Skeletal muscle satellite cell (primary cell): ENCODE data around the gene TIMM21.

Experiments
- H3K27me3 ChIP-seq: 2 replicates; pipeline ENCODE4 v1.7.0; 2013; ENCODE audit warnings: low read length; ENCODE audit not compliant: control insufficient read depth, insufficient read depth
- H3K36me3 ChIP-seq: 2 replicates; pipeline ENCODE4 v1.7.0; 2013; ENCODE audit warnings: mild to moderate bottlenecking, control low read depth, low read length; ENCODE audit not compliant: insufficient read depth
- H3K4me1 ChIP-seq: 2 replicates; pipeline ENCODE4 v1.7.0; 2013; ENCODE audit warnings: low read length; ENCODE audit not compliant: control insufficient read depth, insufficient read depth
- H3K4me2 ChIP-seq: 2 replicates; pipeline ENCODE4 v1.7.0; 2013; ENCODE audit warnings: mild to moderate bottlenecking, low read length
- H3K4me3 ChIP-seq: 2 replicates; pipeline ENCODE4 v1.7.0; 2013; ENCODE audit warnings: low read length
- H3K9ac ChIP-seq: 2 replicates; pipeline ENCODE4 v1.7.0; 2013; ENCODE audit warnings: mild to moderate bottlenecking, low read depth, low read length, moderate library complexity
- H3K9me3 ChIP-seq: replicated peaks from 2 replicates; pipeline ENCODE4 v1.7.0; 2013; ENCODE audit warnings: mild to moderate bottlenecking, control low read depth, low read length

TIMM21 gene

DNA sequence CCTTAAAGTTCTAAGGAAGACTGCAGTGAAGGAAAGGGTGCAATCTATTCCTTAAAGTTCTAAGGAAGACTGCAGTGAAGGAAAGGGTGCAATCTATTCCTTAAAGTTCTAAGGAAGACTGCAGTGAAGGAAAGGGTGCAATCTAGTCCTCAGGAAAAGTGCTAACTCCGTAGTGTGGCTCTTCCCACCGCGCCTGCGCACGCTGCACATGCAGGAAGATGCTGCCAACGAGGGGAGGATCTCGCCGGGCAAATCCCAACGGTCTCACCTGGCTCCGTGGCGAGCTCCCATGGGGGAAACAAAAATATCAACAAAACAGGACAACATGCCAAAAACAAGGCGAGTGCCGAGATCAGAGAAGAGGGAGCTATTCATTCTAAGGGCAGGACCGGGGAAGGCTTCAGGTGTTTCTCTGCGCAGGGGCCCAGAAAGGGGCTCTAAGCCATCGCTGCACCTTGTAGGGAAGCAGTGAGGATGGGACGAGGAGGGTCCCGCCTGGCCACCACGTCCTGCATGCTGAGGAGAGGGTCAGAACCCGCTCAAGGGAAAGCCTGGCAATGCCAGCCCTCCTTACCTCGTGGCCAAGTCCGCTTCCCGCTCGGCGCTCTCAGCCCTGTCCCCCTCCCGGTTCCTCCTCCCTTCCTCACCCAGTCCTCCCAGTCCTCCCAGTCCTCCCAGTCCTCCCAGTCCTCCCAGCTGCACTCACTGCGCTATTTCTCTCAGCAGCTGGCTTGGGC lies 24.5 kb downstream of the TIMM21 start:
- Histone ChIP-seq H3K4me3 (no peak overlapping the region), H3K9ac (no peak overlapping the region), H3K9me3 (no peaks in the 10 kb centered on the region), H3K4me1 (no peaks in the 10 kb centered on the region), H3K27me3 (peaks cover 43% of the 10 kb centered on the region), H3K4me2 (no peak overlapping the region), H3K36me3 (no peaks in the 10 kb centered on the region)

DNA sequence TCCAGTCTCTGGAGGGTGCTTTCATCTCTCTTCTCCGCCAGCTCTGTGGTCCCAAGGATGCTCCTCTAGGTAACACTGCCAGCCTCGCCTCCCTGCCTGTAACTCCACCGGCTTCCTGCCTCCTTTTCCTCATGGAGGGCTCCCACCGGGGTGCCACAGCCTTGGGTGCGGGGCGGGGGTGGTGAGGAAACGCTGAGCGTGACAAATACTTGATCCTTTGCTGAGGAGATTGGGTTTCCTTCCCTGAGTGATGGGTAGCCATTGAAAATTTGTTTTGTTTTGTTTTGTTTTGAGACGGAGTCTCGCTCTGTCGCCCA lies 25.1 kb downstream of the TIMM21 start:
- H3K27me3 ChIP-seq, result peaks cover 46% of the 10 kb centered on the region
- no peak overlapping the region for H3K4me2 ChIP-seq
- H3K4me1 ChIP-seq, result no peaks in the 10 kb centered on the region
- H3K4me3 ChIP-seq, result no peak overlapping the region
- no peaks in the 10 kb centered on the region for H3K36me3 ChIP-seq
- H3K9me3 ChIP-seq, result no peaks in the 10 kb centered on the region
- H3K9ac ChIP-seq, result no peak overlapping the region

- Histone ChIP-seq H3K9me3 (no peaks in the 10 kb centered on the region), H3K9ac (no peak overlapping the region), H3K4me3 (no peak overlapping the region), H3K36me3 (no peaks in the 10 kb centered on the region), H3K4me1 (no peaks in the 10 kb centered on the region), H3K27me3 (peaks cover 53% of the 10 kb centered on the region), H3K4me2 (no peak overlapping the region)
Observed at GRCh38 chr18:74175658-74176057, 27.3 kb downstream of the TIMM21 start.

DNA sequence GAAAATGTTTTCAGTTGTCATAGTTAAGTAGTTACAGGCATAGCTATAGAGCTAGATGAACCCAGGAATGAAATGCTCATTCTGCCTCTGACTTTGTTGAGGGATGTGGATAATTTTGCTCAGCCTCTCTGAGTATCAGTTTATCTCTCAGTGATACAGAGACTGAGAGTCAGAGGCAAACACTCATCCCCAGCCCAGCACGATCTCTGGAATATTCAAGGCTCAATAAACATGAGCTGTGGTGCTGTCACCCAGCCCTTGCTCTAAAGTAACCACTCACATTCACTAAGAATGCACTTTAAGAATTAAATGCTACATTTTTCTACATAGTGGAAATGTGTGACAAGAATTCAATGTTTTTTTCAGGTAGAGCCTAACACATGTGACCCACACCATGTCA lies 30.6 kb downstream of the TIMM21 start:
- no peak overlapping the region for H3K9ac ChIP-seq
- no peaks in the 10 kb centered on the region for H3K9me3 ChIP-seq
- H3K36me3 ChIP-seq, result no peaks in the 10 kb centered on the region
- no peak overlapping the region for H3K4me2 ChIP-seq
- peaks cover 56% of the 10 kb centered on the region for H3K27me3 ChIP-seq
- no peaks in the 10 kb centered on the region for H3K4me1 ChIP-seq
- no peak overlapping the region for H3K4me3 ChIP-seq

DNA sequence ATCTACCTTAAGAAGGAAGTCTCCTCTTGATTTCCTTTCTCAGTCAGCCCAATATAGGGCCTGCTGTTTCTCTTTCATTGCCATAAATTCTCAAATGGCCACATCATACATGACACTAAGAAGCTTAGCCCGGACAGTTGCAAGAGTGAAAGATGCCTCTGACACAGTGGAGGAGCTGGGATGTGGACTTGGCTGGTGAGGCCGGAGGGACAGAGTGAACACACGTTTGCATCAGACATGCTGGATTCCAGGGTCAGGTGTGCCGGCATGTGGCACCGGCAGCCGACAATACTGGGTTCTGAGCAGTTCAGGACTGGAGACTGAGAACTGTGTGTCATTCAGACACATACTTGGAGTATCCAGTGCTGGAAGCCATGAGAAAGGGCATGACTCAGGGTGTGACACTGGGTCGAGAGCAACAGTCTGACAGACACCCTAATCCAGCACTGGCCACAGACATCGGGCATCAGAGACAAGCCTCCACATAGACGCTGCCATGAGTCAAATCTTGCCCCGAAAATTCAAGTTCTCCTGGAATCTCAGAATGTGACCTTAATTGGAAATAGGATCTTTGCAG lies 31.4 kb downstream of the TIMM21 start:
- Histone ChIP-seq H3K4me1 (no peaks in the 10 kb centered on the region), H3K36me3 (no peaks in the 10 kb centered on the region), H3K9ac (no peak overlapping the region), H3K4me2 (no peak overlapping the region), H3K9me3 (no peaks in the 10 kb centered on the region), H3K27me3 (peaks cover 63% of the 10 kb centered on the region), H3K4me3 (no peak overlapping the region)

DNA sequence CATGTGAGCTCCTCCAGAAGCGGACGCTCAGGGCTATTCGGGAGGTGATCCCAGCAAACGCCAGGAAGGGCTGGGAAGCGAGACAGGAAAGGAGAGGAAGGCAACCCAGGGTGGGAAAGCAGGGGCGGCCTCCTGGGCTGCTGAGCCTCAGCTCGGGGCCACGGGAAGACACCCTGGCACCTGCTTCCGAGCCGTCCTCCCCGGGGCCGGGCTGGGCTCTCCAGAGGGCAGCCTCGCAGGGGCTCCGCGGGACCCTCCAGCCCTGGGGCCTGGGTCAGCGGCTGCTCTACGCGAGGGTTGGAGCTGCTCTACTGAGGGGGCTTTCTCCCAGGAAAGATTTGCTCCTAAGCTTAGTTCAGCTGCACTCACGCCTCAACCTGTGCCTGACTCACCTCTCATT lies 34.0 kb downstream of the TIMM21 start:
- no peaks in the 10 kb centered on the region for H3K4me1 ChIP-seq
- no peak overlapping the region for H3K4me3 ChIP-seq
- no peak overlapping the region for H3K9ac ChIP-seq
- peaks cover 51% of the 10 kb centered on the region for H3K27me3 ChIP-seq
- no peaks in the 10 kb centered on the region for H3K9me3 ChIP-seq
- H3K4me2 ChIP-seq, result no peak overlapping the region
- no peaks in the 10 kb centered on the region for H3K36me3 ChIP-seq

GRCh38 chr18:74183130-74183529 lies 34.8 kb downstream of the TIMM21 start:
- H3K36me3 ChIP-seq, result no peaks in the 10 kb centered on the region
- peaks cover 46% of the 10 kb centered on the region for H3K27me3 ChIP-seq
- no peak overlapping the region for H3K9ac ChIP-seq
- H3K4me1 ChIP-seq, result no peaks in the 10 kb centered on the region
- H3K4me3 ChIP-seq, result no peak overlapping the region
- no peak overlapping the region for H3K4me2 ChIP-seq
- no peaks in the 10 kb centered on the region for H3K9me3 ChIP-seq

- Histone ChIP-seq H3K36me3 (no peaks in the 10 kb centered on the region), H3K4me1 (peaks cover 6% of the 10 kb centered on the region), H3K9ac (no peak overlapping the region), H3K27me3 (peaks cover 54% of the 10 kb centered on the region), H3K4me2 (no peak overlapping the region), H3K9me3 (no peaks in the 10 kb centered on the region), H3K4me3 (no peak overlapping the region)
Observed at GRCh38 chr18:74184875-74185274, 36.6 kb downstream of the TIMM21 start.

DNA sequence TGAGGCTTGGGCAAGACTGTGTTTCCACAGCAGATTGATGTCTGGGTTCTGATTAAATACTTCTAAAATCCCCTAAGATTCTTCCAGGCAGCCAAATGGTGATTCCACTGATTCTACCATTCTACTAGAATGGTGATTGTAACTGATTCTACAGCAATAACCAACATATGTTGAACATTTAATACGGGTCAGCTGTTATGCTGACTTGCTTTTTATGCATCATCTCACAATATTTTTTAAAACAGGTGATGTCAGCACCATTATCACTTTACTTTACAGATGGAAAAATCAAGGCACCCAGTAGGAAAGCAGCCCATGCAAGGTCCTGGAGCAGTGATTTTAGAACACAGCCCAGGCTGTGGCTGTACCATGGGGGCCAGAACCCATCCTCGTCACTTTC lies 37.5 kb downstream of the TIMM21 start:
- Histone ChIP-seq H3K9ac (no peak overlapping the region), H3K4me3 (no peak overlapping the region), H3K4me2 (no peak overlapping the region), H3K9me3 (no peaks in the 10 kb centered on the region), H3K27me3 (peaks cover 53% of the 10 kb centered on the region), H3K36me3 (no peaks in the 10 kb centered on the region), H3K4me1 (peaks cover 6% of the 10 kb centered on the region)

DNA sequence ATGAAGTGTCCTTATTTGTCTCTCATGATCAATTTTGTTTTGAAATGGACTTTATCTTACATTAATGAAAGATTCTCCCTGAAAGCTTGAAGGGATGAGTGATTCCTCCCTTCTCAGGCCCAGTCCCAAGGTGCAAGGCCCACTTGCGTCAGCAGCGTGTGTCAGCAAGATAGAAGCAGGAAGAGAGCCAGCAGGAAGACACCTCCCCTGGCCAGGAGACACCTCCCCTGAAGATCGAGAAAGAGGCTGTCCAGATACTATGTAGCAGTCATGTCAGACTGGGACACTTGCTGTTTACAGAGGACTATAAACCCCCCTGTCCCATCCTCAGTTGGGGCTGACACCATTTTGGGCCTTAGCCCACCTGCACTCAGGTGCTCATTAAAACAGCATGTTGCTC lies 38.3 kb downstream of the TIMM21 start:
- no peaks in the 10 kb centered on the region for H3K9me3 ChIP-seq
- no peaks in the 10 kb centered on the region for H3K36me3 ChIP-seq
- peaks cover 6% of the 10 kb centered on the region for H3K4me1 ChIP-seq
- no peak overlapping the region for H3K4me2 ChIP-seq
- H3K9ac ChIP-seq, result no peak overlapping the region
- peaks cover 49% of the 10 kb centered on the region for H3K27me3 ChIP-seq
- H3K4me3 ChIP-seq, result no peak overlapping the region

DNA sequence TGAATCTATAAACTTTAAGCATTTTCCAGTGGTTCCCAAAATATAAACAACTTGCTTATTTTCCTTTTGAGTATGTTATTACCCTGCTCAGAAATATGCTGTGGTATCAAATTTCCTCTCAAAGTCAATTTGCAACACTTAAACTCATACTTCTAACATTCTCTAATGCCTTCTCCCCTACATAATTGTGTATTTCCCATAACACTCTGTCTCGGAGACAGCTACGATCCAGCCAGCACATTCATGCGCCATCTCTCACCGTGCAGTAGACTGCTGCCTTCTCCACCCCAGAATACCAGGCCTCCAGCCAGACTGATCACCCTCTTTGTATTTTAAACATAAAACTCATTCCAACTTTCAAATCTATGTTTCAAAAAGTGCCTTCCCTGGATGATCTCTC lies 41.8 kb downstream of the TIMM21 start:
- Histone ChIP-seq H3K4me3 (no peak overlapping the region), H3K9me3 (no peaks in the 10 kb centered on the region), H3K4me2 (no peak overlapping the region), H3K36me3 (no peaks in the 10 kb centered on the region), H3K27me3 (peaks cover 56% of the 10 kb centered on the region), H3K9ac (no peak overlapping the region), H3K4me1 (peaks cover 6% of the 10 kb centered on the region)

- no peaks in the 10 kb centered on the region for H3K9me3 ChIP-seq
- no peaks in the 10 kb centered on the region for H3K36me3 ChIP-seq
- no peak overlapping the region for H3K4me3 ChIP-seq
- H3K27me3 ChIP-seq, result peaks cover 53% of the 10 kb centered on the region
- no peak overlapping the region for H3K4me2 ChIP-seq
- H3K9ac ChIP-seq, result no peak overlapping the region
- peaks cover 6% of the 10 kb centered on the region for H3K4me1 ChIP-seq
Observed at GRCh38 chr18:74191577-74191976, 43.3 kb downstream of the TIMM21 start.
